Fibroblast of lung (primary cell): ENCODE measurements around the gene PCDHGC4.
A peak's percentile ranks its signal among the peaks of the same experiment; 100 is the strongest.

Source experiments
- CTCF ChIP-seq, 2 donors: IDR thresholded peaks in 1 of 2; conservative IDR thresholded peaks in 1 of 2; 1 replicate in 1 of 2; 2 replicates in 1 of 2; pipeline ENCODE4 v1.5.1; 2011 to 2012; ENCODE audit warnings: low read length in 2 of 2, control low read depth in 1 of 2, inconsistent platforms in 1 of 2, low read depth in 1 of 2, mild to moderate bottlenecking in 1 of 2
- EZH2 ChIP-seq: IDR thresholded peaks from 2 replicates; pipeline ENCODE4 v1.5.1; 2012; ENCODE audit warnings: low read length, control low read depth, mild to moderate bottlenecking; ENCODE audit errors: missing control alignments

- TF ChIP-seq CTCF (conservative IDR thresholded peaks at IDR 0.05 in 1 of 2, IDR thresholded peaks at IDR 0.05 in 1 of 2; ENCODE audit: low read depth in 1 of 2, low read length in 2 of 2) (peak; percentile 28 to 32), EZH2 (no peak)
Measured at GRCh38 chr5:141478321-141478945, 6.4 kb upstream of the PCDHGC4 start.
